HepG2 (cell line): Measurements from ENCODE around the gene PLRG1. TPM values are rescaled to one million over a fixed set of nuclear protein-coding genes. Genes with fewer than 3 reads are reported as not detected.

Experiments used
- NFIB ChIP-seq: sonication (generic); formaldehyde crosslinking; IDR thresholded peaks from 2 replicates; pipeline ENCODE4 v1.9.0; 2021; ENCODE audit warnings: missing genetic modification reagents, mild to moderate bottlenecking, borderline replicate concordance
- STAG1 ChIP-seq: sonication (generic); formaldehyde crosslinking; IDR thresholded peaks from 2 replicates; pipeline ENCODE4 v1.4.0; 2020; ENCODE audit warnings: missing genetic modification reagents
- ZNF460 ChIP-seq: sonication (generic); formaldehyde crosslinking; IDR thresholded peaks from 2 replicates; pipeline ENCODE4 v1.5.1; 2020; ENCODE audit warnings: missing genetic modification reagents, mild to moderate bottlenecking, borderline replicate concordance
- ZNF501 ChIP-seq: sonication (generic); formaldehyde crosslinking; IDR thresholded peaks from 2 replicates; pipeline ENCODE4 v1.5.1; 2020; ENCODE audit warnings: mild to moderate bottlenecking, moderate library complexity, missing genetic modification reagents
- ZNF570 ChIP-seq: sonication (generic); formaldehyde crosslinking; IDR thresholded peaks from 2 replicates; pipeline ENCODE4 v1.4.0; 2020; ENCODE audit warnings: mild to moderate bottlenecking, missing genetic modification reagents, borderline replicate concordance
- ZSCAN21 ChIP-seq: sonication (generic); formaldehyde crosslinking; IDR thresholded peaks from 2 replicates; pipeline ENCODE4 v1.8.0; 2022; ENCODE audit warnings: mild to moderate bottlenecking, missing genetic modification reagents, moderate library complexity, borderline replicate concordance
- polyA plus RNA-seq, 8 experiments: library from polyadenylated mRNA; depleted of rRNA in 3 of 8; stranded (reverse) in 7 of 8; unstranded in 1 of 8; fragments of >200 nt; fragmentation: Illumina TruSeq in 4 of 8; extraction: Trizol in 4 of 8; gene quantifications; 2 replicates each; pipeline versions ENCODE4 v1.2.1 to v1.2.3, GENCODE V29; 2011 to 2016; ENCODE audit warnings: low read depth in 4 of 8, missing spikeins in 1 of 8, mixed read lengths in 1 of 8; ENCODE audit not compliant: insufficient read depth in 1 of 8
- total RNA-seq, 5 experiments: library from RNA; depleted of rRNA; stranded (reverse); fragments of >200 nt; fragmentation: Illumina TruSeq; extraction: Trizol; gene quantifications; 2 replicates each; pipeline ENCODE4 v1.2.3, GENCODE V29; 2016; ENCODE audit warnings: low read depth in 1 of 5
- TF ChIP-seq, protein P1 (sequence below): sonication (generic); formaldehyde crosslinking; IDR thresholded peaks from 2 replicates; pipeline ENCODE4 v1.4.0; 2020; ENCODE audit warnings: missing genetic modification reagents
- TF ChIP-seq, protein P2 (sequence below), 2 experiments: fragments of 450-650 bp in 1 of 2; sonication (generic) in 1 of 2; formaldehyde crosslinking in 1 of 2; IDR thresholded peaks; 2 replicates each; pipeline versions ENCODE4 v1.6.1 to v1.8.0; 2016 to 2022; ENCODE audit warnings: antibody characterized with exemption in 1 of 2, mild to moderate bottlenecking in 1 of 2, missing genetic modification reagents in 1 of 2

PLRG1 gene
- total and polyA plus RNA-seq, 2 of the 13 experiments (the other 11 are each of a cell fraction or from before 2014, with no cell fraction given), result 77.3 to 110 TPM

DNA sequence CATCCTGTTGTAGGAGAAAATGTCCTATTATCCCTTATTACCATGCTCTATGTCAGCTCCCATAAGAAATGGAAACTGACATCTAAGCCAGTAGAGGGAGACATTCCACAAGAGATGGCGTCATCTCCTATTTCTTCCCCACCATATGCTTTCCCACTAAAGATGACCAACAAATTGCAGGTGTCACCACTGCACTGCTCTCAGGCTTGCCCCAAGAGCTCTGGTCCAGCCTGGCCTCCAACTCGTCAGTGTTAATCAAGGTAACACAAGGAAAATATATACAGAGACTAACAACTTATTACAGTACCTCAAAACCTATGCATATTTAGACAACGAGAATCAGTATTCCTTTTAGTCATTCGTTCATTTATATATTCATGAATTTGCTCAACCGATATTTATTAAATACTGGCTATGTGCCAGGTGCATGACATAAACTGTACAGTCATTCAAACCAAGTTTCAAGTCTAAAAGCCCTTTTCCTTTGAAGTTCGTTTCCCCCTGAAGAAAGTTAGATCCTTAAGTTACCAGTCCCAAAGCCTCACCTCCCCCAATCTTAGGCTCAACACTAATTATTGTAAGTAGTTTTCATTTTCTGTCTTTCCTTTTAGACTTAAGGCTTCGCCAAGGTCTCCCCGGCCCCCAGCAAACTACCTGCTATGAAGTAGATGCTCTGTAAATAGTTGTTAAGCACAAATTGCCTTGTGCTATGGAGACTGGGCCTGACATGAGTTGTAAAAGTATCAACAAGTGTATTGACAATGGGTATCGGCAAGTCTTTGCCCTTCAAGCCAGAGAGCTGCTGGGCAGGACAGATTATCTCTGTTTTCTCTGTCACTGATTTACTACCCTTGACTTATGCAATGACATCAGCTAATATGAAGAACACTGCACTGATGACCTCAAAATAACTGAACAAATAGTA is 9.6 kb upstream of the PLRG1 start (continued):
- TF ChIP-seq ZSCAN21 (CRISPR knock-in tag) (no peak), ZNF460 (no peak; the same call in 1 of the 2 replicates), ZNF501 (peak; percentile 25; the same call in 1 of the 2 replicates), NFIB (CRISPR knock-in tag) (no peak), ZNF570 (CRISPR knock-in tag) (no peak), STAG1 (CRISPR knock-in tag) (peak; percentile 99)
- TF ChIP-seq, protein P1, sequence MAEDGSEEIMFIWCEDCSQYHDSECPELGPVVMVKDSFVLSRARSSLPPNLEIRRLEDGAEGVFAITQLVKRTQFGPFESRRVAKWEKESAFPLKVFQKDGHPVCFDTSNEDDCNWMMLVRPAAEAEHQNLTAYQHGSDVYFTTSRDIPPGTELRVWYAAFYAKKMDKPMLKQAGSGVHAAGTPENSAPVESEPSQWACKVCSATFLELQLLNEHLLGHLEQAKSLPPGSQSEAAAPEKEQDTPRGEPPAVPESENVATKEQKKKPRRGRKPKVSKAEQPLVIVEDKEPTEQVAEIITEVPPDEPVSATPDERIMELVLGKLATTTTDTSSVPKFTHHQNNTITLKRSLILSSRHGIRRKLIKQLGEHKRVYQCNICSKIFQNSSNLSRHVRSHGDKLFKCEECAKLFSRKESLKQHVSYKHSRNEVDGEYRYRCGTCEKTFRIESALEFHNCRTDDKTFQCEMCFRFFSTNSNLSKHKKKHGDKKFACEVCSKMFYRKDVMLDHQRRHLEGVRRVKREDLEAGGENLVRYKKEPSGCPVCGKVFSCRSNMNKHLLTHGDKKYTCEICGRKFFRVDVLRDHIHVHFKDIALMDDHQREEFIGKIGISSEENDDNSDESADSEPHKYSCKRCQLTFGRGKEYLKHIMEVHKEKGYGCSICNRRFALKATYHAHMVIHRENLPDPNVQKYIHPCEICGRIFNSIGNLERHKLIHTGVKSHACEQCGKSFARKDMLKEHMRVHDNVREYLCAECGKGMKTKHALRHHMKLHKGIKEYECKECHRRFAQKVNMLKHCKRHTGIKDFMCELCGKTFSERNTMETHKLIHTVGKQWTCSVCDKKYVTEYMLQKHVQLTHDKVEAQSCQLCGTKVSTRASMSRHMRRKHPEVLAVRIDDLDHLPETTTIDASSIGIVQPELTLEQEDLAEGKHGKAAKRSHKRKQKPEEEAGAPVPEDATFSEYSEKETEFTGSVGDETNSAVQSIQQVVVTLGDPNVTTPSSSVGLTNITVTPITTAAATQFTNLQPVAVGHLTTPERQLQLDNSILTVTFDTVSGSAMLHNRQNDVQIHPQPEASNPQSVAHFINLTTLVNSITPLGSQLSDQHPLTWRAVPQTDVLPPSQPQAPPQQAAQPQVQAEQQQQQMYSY (CRISPR knock-in tag), result 0 out of 2 replicates have a peak, but pooled peaks have one; percentile 39
- TF ChIP-seq, protein P2, sequence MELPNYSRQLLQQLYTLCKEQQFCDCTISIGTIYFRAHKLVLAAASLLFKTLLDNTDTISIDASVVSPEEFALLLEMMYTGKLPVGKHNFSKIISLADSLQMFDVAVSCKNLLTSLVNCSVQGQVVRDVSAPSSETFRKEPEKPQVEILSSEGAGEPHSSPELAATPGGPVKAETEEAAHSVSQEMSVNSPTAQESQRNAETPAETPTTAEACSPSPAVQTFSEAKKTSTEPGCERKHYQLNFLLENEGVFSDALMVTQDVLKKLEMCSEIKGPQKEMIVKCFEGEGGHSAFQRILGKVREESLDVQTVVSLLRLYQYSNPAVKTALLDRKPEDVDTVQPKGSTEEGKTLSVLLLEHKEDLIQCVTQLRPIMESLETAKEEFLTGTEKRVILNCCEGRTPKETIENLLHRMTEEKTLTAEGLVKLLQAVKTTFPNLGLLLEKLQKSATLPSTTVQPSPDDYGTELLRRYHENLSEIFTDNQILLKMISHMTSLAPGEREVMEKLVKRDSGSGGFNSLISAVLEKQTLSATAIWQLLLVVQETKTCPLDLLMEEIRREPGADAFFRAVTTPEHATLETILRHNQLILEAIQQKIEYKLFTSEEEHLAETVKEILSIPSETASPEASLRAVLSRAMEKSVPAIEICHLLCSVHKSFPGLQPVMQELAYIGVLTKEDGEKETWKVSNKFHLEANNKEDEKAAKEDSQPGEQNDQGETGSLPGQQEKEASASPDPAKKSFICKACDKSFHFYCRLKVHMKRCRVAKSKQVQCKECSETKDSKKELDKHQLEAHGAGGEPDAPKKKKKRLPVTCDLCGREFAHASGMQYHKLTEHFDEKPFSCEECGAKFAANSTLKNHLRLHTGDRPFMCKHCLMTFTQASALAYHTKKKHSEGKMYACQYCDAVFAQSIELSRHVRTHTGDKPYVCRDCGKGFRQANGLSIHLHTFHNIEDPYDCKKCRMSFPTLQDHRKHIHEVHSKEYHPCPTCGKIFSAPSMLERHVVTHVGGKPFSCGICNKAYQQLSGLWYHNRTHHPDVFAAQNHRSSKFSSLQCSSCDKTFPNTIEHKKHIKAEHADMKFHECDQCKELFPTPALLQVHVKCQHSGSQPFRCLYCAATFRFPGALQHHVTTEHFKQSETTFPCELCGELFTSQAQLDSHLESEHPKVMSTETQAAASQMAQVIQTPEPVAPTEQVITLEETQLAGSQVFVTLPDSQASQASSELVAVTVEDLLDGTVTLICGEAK (IDR thresholded peaks at IDR 0.05), result no peak
- TF ChIP-seq, protein P2 (CRISPR knock-in tag; IDR thresholded peaks at IDR 0.05), result no peak; the same call in 1 of the 2 replicates
